ENCODE results near the gene RAB30. TPM values are rescaled to one million over a fixed set of nuclear protein-coding genes. Genes with fewer than 3 reads are reported as not detected.
"Not testable (repeated sequence)": the region's sequence is repeated elsewhere in the genome, so short reads cannot be mapped to it uniquely, and the experiment has no call there.

Gene RAB30
- total RNA-seq, 1 donor from 2014 or later, result 13.6 TPM

GRCh38 chr11:83011333-83012167, 60.1 kb downstream of the RAB30 start:
- peak; percentile 32 for DNase-seq (ENCODE audit: low read depth)

DNA sequence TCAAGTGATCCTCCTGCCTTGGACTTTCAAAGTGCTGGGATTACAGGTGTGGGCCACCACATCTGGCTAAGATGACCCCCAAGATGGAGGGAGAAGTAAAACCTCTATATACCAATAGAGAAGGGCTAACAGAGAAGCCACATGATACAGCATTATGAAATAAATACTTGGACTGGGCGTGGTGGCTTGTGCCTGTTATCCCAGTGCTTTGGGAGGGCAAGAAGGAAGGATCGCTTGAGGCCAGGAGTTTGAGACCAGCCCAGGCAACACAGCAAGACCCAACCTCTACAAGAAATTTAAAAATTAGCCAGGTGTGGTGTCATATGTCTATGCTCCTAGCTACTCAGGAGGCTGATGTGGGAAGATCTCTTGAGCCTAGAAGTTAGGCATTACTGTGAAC, 61.7 kb downstream of the RAB30 start:
- DNase-seq (ENCODE audit: low read depth), result no peak

- not testable (repeated sequence) for DNase-seq (ENCODE audit: low read depth)
Measured at GRCh38 chr11:83009136-83009535, 62.6 kb downstream of the RAB30 start.

DNA sequence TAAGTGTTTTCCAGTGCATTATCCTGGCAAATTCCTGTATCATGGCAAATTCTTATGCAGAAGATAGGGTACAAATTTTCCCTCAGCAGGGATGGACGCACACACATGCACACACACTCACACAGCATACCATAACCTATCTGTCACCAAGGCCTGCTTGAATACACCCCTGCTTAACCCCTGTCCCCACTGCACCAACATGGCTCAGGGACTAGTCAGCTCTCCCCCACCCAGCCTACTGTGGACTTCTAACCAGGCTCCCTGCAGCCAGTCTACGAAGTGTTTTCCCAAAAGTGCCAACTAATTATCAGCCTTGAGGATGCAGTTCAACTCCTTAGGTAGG, 63.1 kb downstream of the RAB30 start:
- DNase-seq (ENCODE audit: low read depth), result no peak

DNA sequence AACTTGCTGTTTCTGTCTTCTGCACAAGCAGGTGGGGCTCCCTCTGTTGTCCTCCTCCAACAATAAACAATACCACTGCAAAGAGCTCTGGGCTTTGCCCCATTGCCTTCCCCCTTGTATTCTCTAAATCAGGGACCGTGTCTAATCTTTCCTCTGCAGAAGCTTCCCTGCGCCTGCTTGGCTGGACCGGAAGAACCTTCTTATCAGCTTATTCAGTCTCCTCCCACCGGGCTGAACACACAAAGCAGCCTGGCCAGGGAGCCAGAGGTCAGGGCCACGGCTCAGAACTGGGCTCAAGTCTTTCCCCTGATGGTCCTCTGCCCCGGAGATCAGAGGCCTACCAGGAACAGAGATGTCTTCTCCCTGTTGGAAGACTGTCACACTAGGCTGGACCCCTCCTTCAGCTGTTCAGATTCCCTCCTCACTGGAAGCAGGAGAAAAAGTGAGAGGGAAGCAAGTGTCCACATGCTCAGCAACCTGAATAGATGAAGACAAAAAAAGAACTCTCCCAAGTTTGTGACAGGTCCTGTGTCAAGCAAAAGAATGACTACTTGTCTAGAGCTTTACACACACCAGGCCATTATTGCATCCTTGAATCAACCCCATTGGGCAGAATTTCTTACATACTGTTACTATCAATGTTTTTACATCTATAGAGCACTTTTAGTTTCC, 63.7 kb downstream of the RAB30 start:
- DNase-seq (ENCODE audit: low read depth), result no peak

- DNase-seq (ENCODE audit: low read depth), result no peak
Measured at GRCh38 chr11:83007477-83007876, 64.2 kb downstream of the RAB30 start.

GRCh38 chr11:83006877-83007330, 64.8 kb downstream of the RAB30 start:
- no peak for DNase-seq (ENCODE audit: low read depth)

DNA sequence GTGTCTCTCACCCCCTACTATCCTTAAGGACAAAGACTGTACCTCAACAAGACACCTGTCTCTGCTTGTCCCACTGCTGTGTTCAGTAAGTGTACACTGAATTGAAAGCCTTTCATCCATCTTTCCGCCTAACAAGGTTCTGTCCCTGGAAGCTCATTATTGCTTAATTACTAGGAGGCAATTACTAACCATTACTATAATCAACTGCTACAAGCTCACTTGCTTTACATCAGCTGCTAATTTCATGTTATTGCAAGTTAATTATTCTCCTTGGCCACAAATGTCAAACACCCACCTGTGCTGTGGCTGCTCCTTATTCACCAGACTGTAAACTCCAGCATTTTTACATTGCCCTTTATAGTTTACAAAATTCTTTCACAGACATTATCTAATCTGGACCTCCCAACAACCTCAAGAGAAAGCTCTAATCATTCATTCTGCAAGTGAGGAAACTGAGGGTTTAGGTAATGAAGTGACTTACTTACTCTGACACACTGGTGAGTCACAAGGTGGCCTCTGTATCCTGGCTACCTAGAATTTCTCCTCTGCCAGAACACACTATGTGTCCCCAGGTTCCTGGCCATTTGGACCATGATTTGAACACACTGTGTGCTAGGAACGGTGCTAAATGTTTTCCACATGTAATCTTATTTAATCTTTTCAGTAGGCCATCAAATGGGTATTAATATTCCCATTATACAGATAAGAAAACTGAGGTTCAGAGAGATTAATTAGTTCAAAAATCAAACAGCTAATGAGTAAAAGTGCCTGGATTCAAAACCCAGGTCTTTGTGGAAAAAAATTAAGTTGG, 66.7 kb downstream of the RAB30 start:
- DNase-seq (ENCODE audit: low read depth), result no peak

DNA sequence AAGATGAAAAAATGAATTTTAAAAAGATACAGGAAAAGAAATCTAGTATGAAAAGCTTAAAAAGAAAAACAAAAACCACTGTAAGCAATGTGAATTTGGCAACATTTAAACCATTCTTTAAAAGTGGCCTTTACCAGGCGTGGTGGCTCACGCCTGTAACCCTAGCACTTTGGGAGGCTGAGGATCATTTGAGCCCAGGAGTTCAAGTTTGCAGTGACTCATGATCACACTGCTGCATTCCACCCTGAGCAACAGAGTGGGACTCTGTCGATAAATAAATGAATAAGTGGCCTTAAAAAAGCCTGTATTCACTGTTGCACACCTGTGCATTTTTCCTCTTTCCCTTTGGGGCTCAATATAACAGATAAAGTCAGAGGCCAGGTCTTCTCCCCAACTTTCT, 69.2 kb downstream of the RAB30 start:
- no peak for DNase-seq (ENCODE audit: low read depth)

DNA sequence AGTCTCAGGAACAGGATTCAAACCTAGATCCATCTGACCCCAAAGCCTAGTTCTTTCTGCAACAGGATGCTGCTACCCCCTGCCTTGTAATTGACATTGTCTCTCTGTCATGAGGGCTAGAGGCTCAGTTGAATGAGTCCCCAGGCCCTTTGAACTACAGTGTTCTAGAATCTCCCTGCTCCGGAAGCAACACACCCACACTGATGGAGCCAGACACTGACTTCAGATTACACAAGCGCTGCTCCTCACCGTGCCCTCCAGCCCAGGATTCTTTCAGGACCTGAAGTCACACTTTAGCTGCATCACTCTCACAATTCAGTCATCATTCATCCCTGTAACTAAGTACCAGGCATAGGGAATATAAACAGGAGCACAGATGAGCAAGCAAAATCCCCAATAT, 69.6 kb downstream of the RAB30 start:
- DNase-seq (ENCODE audit: low read depth), result no peak

- no peak for DNase-seq (ENCODE audit: low read depth)
Measured at GRCh38 chr11:83000381-83000780, 71.3 kb downstream of the RAB30 start.

- no peak for DNase-seq (ENCODE audit: low read depth)
Measured at GRCh38 chr11:82999232-82999631, 72.5 kb downstream of the RAB30 start.

GRCh38 chr11:82998697-82999096, 73.0 kb downstream of the RAB30 start:
- no peak for DNase-seq (ENCODE audit: low read depth)

GRCh38 chr11:82996966-82997606, 74.6 kb downstream of the RAB30 start:
- DNase-seq (ENCODE audit: low read depth), result peak; percentile 41

GRCh38 chr11:82995754-82996398, 75.8 kb downstream of the RAB30 start:
- peak; percentile 70 for DNase-seq (ENCODE audit: low read depth)

DNA sequence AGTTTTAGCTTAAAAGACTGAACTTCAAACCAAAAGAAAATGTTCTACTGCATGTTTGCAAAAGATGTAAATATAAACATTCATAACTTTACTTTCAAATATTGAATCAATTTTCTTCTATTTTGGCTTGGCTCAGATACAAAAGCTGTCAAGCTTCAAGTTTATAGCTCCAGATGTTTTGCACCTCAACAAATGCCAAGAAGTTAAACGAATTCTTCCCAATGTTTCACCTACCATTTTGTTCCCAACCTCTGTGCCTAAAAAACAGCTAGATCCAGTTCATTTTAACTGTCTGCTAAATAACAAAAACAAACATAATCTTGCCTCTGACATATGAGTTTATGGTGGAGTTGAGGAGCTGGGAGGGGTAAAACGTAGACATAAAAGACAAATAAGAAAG, 76.5 kb downstream of the RAB30 start:
- no peak for DNase-seq (ENCODE audit: low read depth)

- no peak for DNase-seq (ENCODE audit: low read depth)
Measured at GRCh38 chr11:82994604-82995230, 77.0 kb downstream of the RAB30 start.

DNA sequence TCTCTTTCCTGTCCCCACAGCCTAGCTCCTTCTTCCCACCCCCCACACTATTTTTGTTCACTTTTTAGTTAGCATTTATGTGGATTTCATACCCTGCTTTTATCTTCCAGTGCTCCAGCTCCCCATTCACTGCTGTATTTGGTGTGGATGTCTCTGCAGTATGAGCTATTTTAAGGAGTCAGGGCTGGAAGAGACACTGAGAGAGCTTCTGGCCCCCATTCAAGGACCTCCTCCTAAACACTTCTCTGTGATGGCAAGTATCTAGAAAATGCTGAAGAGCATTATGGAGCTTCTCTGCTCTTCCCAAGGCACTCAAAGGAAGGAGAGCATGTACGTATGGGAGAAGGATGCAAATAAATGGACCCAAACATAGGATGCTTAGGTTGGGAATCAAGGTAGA, 79.5 kb downstream of the RAB30 start:
- DNase-seq (ENCODE audit: low read depth), result no peak

DNA sequence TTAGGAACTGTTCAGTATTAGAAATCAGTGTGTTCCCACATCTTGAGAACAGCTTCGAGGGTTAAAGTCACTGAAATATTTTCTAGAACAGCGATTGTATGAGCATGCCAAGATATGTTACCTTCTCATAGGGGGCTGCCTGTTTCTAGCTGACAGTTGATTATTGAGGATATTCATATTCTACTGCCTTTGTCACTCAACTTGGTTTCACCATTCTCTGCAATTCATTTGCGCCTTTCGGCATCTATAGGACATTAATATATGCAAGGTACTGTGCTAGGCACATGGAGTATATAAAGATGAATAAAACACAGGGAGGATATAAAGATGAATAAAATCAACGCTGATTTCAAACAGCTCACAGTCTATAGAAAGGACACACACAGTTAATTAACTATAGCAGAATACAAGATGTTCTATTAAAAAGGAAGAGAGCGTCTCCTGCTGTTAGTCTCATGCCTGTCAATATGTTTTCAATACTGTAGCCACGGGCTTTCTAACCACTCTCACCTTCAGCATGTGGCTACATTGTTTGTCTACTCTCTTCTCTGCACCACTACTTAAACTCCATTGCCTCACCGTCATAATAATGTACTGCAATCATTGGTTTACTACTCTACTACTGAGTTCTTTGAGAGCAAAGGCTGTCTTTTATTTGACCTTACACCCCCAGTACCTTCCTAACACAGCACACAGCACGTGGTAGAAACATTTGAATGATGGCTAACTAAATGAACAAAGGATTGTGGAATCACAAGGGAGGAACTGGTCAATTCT, 81.9 kb downstream of the RAB30 start:
- no peak for DNase-seq (ENCODE audit: low read depth)

Measured in myocyte (in vitro differentiated cells).